ENCODE results near the gene ROPN1B.
"Not testable (repeated sequence)": the region's sequence is repeated elsewhere in the genome, so short reads cannot be mapped to it uniquely, and the experiment has no call there.

DNA sequence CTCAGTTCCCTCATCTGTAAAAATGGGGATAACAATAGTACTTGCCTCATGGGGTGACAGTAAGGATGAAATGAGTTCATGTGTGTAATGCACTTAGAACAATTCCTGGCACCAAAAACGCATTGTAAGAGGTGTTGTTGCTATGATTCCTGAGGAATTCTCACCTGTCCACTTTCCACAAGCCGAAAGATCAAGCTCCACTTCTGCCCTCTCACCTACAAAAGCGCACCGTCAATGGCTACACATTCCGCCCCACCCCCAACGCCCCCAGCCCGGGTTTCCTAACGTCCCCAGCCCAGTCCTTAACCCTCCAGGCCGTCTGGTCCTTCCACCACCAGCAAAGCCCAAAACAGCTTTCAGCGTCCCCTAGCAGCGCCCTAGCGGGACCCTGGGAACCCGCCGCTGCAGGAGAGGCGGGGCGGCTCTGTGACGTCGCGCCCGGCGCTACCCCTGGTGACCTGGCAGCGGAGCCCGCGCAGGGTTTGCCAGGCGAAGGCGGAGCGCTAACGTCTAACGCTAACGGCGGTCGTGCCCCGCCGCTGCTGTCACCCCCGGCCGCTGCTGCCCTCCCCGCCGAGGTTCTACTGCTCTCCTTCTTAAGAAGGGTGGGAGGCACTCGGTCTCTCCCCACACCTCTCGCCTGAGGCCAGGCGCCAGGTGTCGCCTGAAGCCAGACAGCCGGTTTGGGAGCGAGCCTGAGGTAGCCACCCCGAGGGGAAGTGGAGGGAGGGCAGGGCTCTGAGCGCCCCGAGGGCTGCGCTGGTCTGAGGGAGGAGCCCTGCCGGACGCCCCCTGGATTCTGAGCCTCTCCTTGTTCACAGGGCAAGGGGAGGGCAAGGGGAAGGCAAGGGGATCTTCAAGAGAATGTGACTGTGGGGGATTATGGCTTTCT lies at the start of gene ROPN1B:
- TF ChIP-seq POLR2A (IDR thresholded peaks at IDR 0.05) = not testable (repeated sequence)
- TF ChIP-seq, protein P1, sequence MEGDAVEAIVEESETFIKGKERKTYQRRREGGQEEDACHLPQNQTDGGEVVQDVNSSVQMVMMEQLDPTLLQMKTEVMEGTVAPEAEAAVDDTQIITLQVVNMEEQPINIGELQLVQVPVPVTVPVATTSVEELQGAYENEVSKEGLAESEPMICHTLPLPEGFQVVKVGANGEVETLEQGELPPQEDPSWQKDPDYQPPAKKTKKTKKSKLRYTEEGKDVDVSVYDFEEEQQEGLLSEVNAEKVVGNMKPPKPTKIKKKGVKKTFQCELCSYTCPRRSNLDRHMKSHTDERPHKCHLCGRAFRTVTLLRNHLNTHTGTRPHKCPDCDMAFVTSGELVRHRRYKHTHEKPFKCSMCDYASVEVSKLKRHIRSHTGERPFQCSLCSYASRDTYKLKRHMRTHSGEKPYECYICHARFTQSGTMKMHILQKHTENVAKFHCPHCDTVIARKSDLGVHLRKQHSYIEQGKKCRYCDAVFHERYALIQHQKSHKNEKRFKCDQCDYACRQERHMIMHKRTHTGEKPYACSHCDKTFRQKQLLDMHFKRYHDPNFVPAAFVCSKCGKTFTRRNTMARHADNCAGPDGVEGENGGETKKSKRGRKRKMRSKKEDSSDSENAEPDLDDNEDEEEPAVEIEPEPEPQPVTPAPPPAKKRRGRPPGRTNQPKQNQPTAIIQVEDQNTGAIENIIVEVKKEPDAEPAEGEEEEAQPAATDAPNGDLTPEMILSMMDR (IDR thresholded peaks at IDR 0.05 in 8 of 11, conservative IDR thresholded peaks at IDR 0.05 in 3 of 11) = not testable (repeated sequence)
